ENCODE data around the gene TRIB2.

Gene TRIB2

GRCh38 chr2:12697617-12698016 lies 19.1 kb upstream of the TRIB2 start:
- Histone ChIP-seq H3K9ac (ENCODE audit: low read depth in 1 of 2, low read length in 2 of 2) (no peak overlapping the region), H3K4me1 (ENCODE audit: control insufficient read depth in 2 of 2, insufficient read depth in 2 of 2, low read length in 2 of 2) (no peaks in the 10 kb centered on the region), H3K9me3 (ENCODE audit: control insufficient read depth in 2 of 2, low read length in 2 of 2) (no peaks in the 10 kb centered on the region), H3K27ac (ENCODE audit: low read depth in 2 of 2, low read length in 2 of 2) (no peak overlapping the region), H3K4me3 (ENCODE audit: low read length in 2 of 2) (no peak overlapping the region), H3K36me3 (ENCODE audit: control insufficient read depth in 2 of 2, insufficient read depth in 2 of 2, low read length in 2 of 2) (no peaks in the 10 kb centered on the region), H3K27me3 (ENCODE audit: control insufficient read depth in 2 of 2, insufficient read depth in 2 of 2, low read length in 2 of 2) (no peaks in the 10 kb centered on the region)

DNA sequence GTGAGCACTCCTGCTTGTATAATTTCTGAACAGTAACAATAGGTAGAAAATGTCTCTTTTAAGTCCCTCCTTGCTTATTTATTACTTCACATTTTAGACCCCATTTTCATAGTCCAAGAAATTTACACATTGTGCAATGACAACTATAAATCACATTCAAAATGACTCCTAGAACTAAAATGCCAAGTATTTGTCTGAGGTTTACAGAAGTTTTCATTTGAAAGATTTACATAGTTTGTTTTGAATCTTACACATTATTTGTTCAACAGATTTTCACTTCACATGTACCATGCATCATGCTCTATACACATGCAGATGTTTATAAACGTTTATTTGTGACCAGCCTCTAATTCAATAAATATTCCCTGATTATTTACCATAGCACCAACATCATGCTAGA lies 15.7 kb upstream of the TRIB2 start:
- H3K36me3 ChIP-seq (ENCODE audit: control insufficient read depth in 2 of 2, insufficient read depth in 2 of 2, low read length in 2 of 2): no peaks in the 10 kb centered on the region
- no peak overlapping the region for H3K27ac ChIP-seq (ENCODE audit: low read depth in 2 of 2, low read length in 2 of 2)
- no peak overlapping the region for H3K4me3 ChIP-seq (ENCODE audit: low read length in 2 of 2)
- no peaks in the 10 kb centered on the region for H3K27me3 ChIP-seq (ENCODE audit: control insufficient read depth in 2 of 2, insufficient read depth in 2 of 2, low read length in 2 of 2)
- no peak overlapping the region for H3K9ac ChIP-seq (ENCODE audit: low read depth in 1 of 2, low read length in 2 of 2)
- no peaks in the 10 kb centered on the region for H3K4me1 ChIP-seq (ENCODE audit: control insufficient read depth in 2 of 2, insufficient read depth in 2 of 2, low read length in 2 of 2)
- no peaks in the 10 kb centered on the region for H3K9me3 ChIP-seq (ENCODE audit: control insufficient read depth in 2 of 2, low read length in 2 of 2)

GRCh38 chr2:12701786-12702167 lies 15.0 kb upstream of the TRIB2 start:
- H3K4me3 ChIP-seq (ENCODE audit: low read length in 2 of 2): no peak overlapping the region
- H3K9ac ChIP-seq (ENCODE audit: low read depth in 1 of 2, low read length in 2 of 2): no peak overlapping the region
- no peaks in the 10 kb centered on the region for H3K27me3 ChIP-seq (ENCODE audit: control insufficient read depth in 2 of 2, insufficient read depth in 2 of 2, low read length in 2 of 2)
- H3K9me3 ChIP-seq (ENCODE audit: control insufficient read depth in 2 of 2, low read length in 2 of 2): no peaks in the 10 kb centered on the region
- no peaks in the 10 kb centered on the region for H3K36me3 ChIP-seq (ENCODE audit: control insufficient read depth in 2 of 2, insufficient read depth in 2 of 2, low read length in 2 of 2)
- no peak overlapping the region for H3K27ac ChIP-seq (ENCODE audit: low read depth in 2 of 2, low read length in 2 of 2)
- H3K4me1 ChIP-seq (ENCODE audit: control insufficient read depth in 2 of 2, insufficient read depth in 2 of 2, low read length in 2 of 2): no peaks in the 10 kb centered on the region

DNA sequence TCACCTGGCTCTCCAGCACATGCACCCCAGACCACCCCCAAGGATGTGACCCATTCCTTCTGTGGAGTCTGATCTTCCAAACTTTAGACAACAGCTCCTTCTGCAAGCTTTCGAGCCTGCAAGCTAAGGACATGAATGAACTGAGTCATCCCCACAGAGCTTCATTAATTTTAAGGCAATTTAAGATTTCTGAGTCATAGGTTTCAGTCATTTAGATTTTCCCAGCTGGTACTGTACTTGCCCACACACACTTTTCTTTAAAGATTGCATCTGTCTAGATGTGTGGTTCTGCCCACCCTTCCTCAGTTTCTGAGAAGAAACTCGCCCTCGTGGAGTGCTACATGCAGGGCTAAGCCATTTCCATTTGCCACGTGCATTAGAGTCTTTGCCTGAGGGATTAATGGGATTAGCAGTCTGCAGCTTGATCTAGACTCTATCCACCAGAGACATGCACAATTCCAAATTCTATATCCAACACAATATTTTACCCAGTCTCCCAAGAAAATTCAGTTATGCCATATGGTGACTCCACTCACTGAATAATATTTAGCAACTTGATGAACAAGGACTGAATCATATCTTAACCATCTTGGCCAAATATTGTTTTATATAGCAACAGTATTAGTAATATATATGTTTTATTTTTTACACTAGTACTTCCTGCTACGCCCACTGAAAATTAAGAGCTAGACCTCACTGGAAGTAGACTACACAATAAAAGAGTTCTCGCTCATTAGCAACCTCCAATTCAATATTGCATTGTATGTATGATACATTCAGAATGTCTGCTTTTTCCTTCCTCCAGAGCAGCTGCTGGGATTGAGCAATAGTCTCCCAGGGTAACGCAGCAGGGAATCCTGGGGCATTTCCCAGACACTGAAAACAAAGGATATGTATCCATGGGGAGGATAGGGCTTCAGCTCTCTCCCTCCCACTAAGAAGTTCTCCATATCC lies 14.3 kb upstream of the TRIB2 start:
- H3K9ac ChIP-seq (ENCODE audit: low read depth in 1 of 2, low read length in 2 of 2): no peak overlapping the region
- no peaks in the 10 kb centered on the region for H3K27me3 ChIP-seq (ENCODE audit: control insufficient read depth in 2 of 2, insufficient read depth in 2 of 2, low read length in 2 of 2)
- H3K4me3 ChIP-seq (ENCODE audit: low read length in 2 of 2): no peak overlapping the region
- H3K9me3 ChIP-seq (ENCODE audit: control insufficient read depth in 2 of 2, low read length in 2 of 2): no peaks in the 10 kb centered on the region
- H3K36me3 ChIP-seq (ENCODE audit: control insufficient read depth in 2 of 2, insufficient read depth in 2 of 2, low read length in 2 of 2): no peaks in the 10 kb centered on the region
- no peaks in the 10 kb centered on the region for H3K4me1 ChIP-seq (ENCODE audit: control insufficient read depth in 2 of 2, insufficient read depth in 2 of 2, low read length in 2 of 2)
- no peak overlapping the region for H3K27ac ChIP-seq (ENCODE audit: low read depth in 2 of 2, low read length in 2 of 2)

- no peaks in the 10 kb centered on the region for H3K9me3 ChIP-seq (ENCODE audit: control insufficient read depth in 2 of 2, low read length in 2 of 2)
- H3K36me3 ChIP-seq (ENCODE audit: control insufficient read depth in 2 of 2, insufficient read depth in 2 of 2, low read length in 2 of 2): no peaks in the 10 kb centered on the region
- H3K4me3 ChIP-seq (ENCODE audit: low read length in 2 of 2): no peak overlapping the region
- no peak overlapping the region for H3K9ac ChIP-seq (ENCODE audit: low read depth in 1 of 2, low read length in 2 of 2)
- H3K4me1 ChIP-seq (ENCODE audit: control insufficient read depth in 2 of 2, insufficient read depth in 2 of 2, low read length in 2 of 2): no peaks in the 10 kb centered on the region
- no peaks in the 10 kb centered on the region for H3K27me3 ChIP-seq (ENCODE audit: control insufficient read depth in 2 of 2, insufficient read depth in 2 of 2, low read length in 2 of 2)
- no peak overlapping the region for H3K27ac ChIP-seq (ENCODE audit: low read depth in 2 of 2, low read length in 2 of 2)
Measured at GRCh38 chr2:12704378-12704777, 12.4 kb upstream of the TRIB2 start.

- no peaks in the 10 kb centered on the region for H3K36me3 ChIP-seq (ENCODE audit: control insufficient read depth in 2 of 2, insufficient read depth in 2 of 2, low read length in 2 of 2)
- H3K9me3 ChIP-seq (ENCODE audit: control insufficient read depth in 2 of 2, low read length in 2 of 2): no peaks in the 10 kb centered on the region
- no peaks in the 10 kb centered on the region for H3K27me3 ChIP-seq (ENCODE audit: control insufficient read depth in 2 of 2, insufficient read depth in 2 of 2, low read length in 2 of 2)
- H3K9ac ChIP-seq (ENCODE audit: low read depth in 1 of 2, low read length in 2 of 2): no peak overlapping the region
- no peak overlapping the region for H3K4me3 ChIP-seq (ENCODE audit: low read length in 2 of 2)
- H3K4me1 ChIP-seq (ENCODE audit: control insufficient read depth in 2 of 2, insufficient read depth in 2 of 2, low read length in 2 of 2): no peaks in the 10 kb centered on the region
- no peak overlapping the region for H3K27ac ChIP-seq (ENCODE audit: low read depth in 2 of 2, low read length in 2 of 2)
Measured at GRCh38 chr2:12705230-12705629, 11.5 kb upstream of the TRIB2 start.

DNA sequence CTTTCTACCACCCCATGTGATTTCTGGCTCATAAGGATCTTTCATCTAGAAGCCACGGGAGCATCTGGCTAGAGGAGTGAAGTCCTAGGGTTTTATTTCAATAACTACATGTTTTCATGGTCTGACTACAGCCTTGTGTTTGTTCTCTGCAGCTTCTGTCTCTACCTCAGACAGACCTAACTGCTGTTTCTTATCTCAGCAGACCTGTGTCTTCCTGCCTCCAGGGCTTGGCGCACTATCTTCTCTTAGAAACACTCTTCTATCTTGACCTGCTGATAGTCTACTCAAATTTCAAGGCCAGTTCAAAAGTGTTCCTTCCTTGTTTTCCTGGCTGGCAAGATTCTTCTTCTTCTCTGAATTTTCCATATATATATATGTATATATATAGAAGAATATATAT lies 11.0 kb upstream of the TRIB2 start:
- no peak overlapping the region for H3K4me3 ChIP-seq (ENCODE audit: low read length in 2 of 2)
- no peak overlapping the region for H3K27ac ChIP-seq (ENCODE audit: low read depth in 2 of 2, low read length in 2 of 2)
- H3K9ac ChIP-seq (ENCODE audit: low read depth in 1 of 2, low read length in 2 of 2): no peak overlapping the region
- H3K27me3 ChIP-seq (ENCODE audit: control insufficient read depth in 2 of 2, insufficient read depth in 2 of 2, low read length in 2 of 2): no peaks in the 10 kb centered on the region
- no peaks in the 10 kb centered on the region for H3K36me3 ChIP-seq (ENCODE audit: control insufficient read depth in 2 of 2, insufficient read depth in 2 of 2, low read length in 2 of 2)
- H3K4me1 ChIP-seq (ENCODE audit: control insufficient read depth in 2 of 2, insufficient read depth in 2 of 2, low read length in 2 of 2): no peaks in the 10 kb centered on the region
- H3K9me3 ChIP-seq (ENCODE audit: control insufficient read depth in 2 of 2, low read length in 2 of 2): no peaks in the 10 kb centered on the region

- Histone ChIP-seq H3K4me3 (ENCODE audit: low read length in 2 of 2) (no peak overlapping the region), H3K27ac (ENCODE audit: low read depth in 2 of 2, low read length in 2 of 2) (no peak overlapping the region), H3K4me1 (ENCODE audit: control insufficient read depth in 2 of 2, insufficient read depth in 2 of 2, low read length in 2 of 2) (no peaks in the 10 kb centered on the region), H3K9ac (ENCODE audit: low read depth in 1 of 2, low read length in 2 of 2) (no peak overlapping the region), H3K36me3 (ENCODE audit: control insufficient read depth in 2 of 2, insufficient read depth in 2 of 2, low read length in 2 of 2) (no peaks in the 10 kb centered on the region), H3K9me3 (ENCODE audit: control insufficient read depth in 2 of 2, low read length in 2 of 2) (no peaks in the 10 kb centered on the region), H3K27me3 (ENCODE audit: control insufficient read depth in 2 of 2, insufficient read depth in 2 of 2, low read length in 2 of 2) (no peaks in the 10 kb centered on the region)
Measured at GRCh38 chr2:12708508-12709206, 8.1 kb upstream of the TRIB2 start.

GRCh38 chr2:12709207-12709522 lies 7.6 kb upstream of the TRIB2 start:
- Histone ChIP-seq H3K27ac (ENCODE audit: low read depth in 2 of 2, low read length in 2 of 2) (no peak overlapping the region), H3K4me3 (ENCODE audit: low read length in 2 of 2) (no peak overlapping the region)

GRCh38 chr2:12710301-12710700 lies 6.4 kb upstream of the TRIB2 start:
- H3K27me3 ChIP-seq (ENCODE audit: control insufficient read depth in 2 of 2, insufficient read depth in 2 of 2, low read length in 2 of 2): no peaks in the 10 kb centered on the region
- H3K9ac ChIP-seq (ENCODE audit: low read depth in 1 of 2, low read length in 2 of 2): no peak overlapping the region
- no peaks in the 10 kb centered on the region for H3K4me1 ChIP-seq (ENCODE audit: control insufficient read depth in 2 of 2, insufficient read depth in 2 of 2, low read length in 2 of 2)
- H3K36me3 ChIP-seq (ENCODE audit: control insufficient read depth in 2 of 2, insufficient read depth in 2 of 2, low read length in 2 of 2): no peaks in the 10 kb centered on the region
- H3K27ac ChIP-seq (ENCODE audit: low read depth in 2 of 2, low read length in 2 of 2): no peak overlapping the region
- H3K9me3 ChIP-seq (ENCODE audit: control insufficient read depth in 2 of 2, low read length in 2 of 2): no peaks in the 10 kb centered on the region
- no peak overlapping the region for H3K4me3 ChIP-seq (ENCODE audit: low read length in 2 of 2)

More at GRCh38 chr2:12709207-12709522, 7.6 kb upstream of the TRIB2 start:
- Histone ChIP-seq H3K27me3 (ENCODE audit: control insufficient read depth in 2 of 2, insufficient read depth in 2 of 2, low read length in 2 of 2) (no peaks in the 10 kb centered on the region), H3K36me3 (ENCODE audit: control insufficient read depth in 2 of 2, insufficient read depth in 2 of 2, low read length in 2 of 2) (no peaks in the 10 kb centered on the region), H3K9ac (ENCODE audit: low read depth in 1 of 2, low read length in 2 of 2) (no peak overlapping the region), H3K9me3 (ENCODE audit: control insufficient read depth in 2 of 2, low read length in 2 of 2) (no peaks in the 10 kb centered on the region), H3K4me1 (ENCODE audit: control insufficient read depth in 2 of 2, insufficient read depth in 2 of 2, low read length in 2 of 2) (no peaks in the 10 kb centered on the region)

All from mucosa of rectum (tissue), 2 donors.